Measurements from ENCODE around the gene CPSF4.

- no peak for TF ChIP-seq POLR2A (IDR thresholded peaks at IDR 0.05; ENCODE audit: extremely low read depth, insufficient read length)
- TF ChIP-seq CTCF (IDR thresholded peaks at IDR 0.05; ENCODE audit: low read depth, low read length), result no peak
Observed at GRCh38 chr7:99420213-99420612, 18.5 kb upstream of the CPSF4 start.
